HG02981 (cell line): ENCODE data around the gene NCAPD3.
A peak's percentile ranks its signal among the peaks of the same experiment; 100 is the strongest.
"Not testable (repeated sequence)": the region's sequence is repeated elsewhere in the genome, so short reads cannot be mapped to it uniquely, and the experiment has no call there.

Source experiments
- ATAC-seq: cut with Tn5 transposase; IDR thresholded peaks from one replicate; pipeline ENCODE4 v1.9.1; 2021; ENCODE audit warnings: mild to moderate bottlenecking, moderate library complexity; ENCODE audit not compliant: unreplicated experiment

NCAPD3 gene

DNA sequence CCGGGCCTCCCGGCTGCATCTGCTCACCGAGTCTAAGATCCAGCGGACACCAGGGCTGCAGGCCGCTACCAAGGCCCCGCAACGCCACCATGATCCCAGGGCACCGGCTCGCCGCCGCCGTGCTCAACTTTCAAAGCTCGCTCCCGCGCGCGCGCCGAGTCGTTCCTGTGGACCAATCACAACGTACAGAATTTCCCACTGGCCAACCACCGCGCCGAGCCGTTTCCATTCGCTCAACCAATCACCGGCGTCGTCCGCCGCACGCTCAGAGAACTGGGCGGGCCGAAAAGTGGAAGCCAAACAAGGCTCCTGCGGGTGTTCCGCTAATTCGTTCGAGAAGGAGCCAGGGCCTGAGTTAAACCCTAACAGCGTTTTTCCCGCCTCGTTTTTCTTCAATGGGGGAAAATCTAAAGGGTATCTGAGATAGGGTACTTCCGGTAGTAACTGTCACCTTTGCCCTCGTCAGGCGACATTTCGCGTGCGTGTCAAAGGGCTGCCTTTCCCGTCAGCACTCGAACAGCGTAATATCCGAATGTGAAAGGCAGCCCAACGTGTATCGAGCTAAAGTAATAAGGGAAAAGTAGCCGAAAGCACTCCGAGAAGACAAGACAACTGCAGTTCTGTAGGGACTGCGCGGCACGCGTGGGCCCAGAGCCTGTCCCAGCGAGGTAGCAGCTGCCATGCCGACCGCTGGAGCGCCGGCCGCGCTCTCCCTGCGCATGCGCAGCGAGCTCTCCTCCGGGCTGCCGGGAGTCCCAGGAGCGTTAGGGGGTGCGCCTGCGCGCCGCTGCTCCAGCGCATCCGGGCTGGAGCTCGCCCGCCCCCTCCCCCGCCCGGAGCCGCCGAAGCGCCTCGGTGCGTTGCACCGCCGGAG, at the start of gene NCAPD3, which contains the start of gene VPS26B:
Gene NCAPD3 (minus strand): TSS at position 132 of the 874 bp plus-strand sequence. CDS start 41 bp downstream, at position 91.
Gene VPS26B (plus strand): TSS at position 836 of the 874 bp plus-strand sequence. CDS start 452 bp downstream, outside the sequence.
- ATAC-seq: peak; percentile 70

GRCh38 chr11:134273317-134273712, 49.5 kb upstream of the NCAPD3 start:
- no peak for ATAC-seq

DNA sequence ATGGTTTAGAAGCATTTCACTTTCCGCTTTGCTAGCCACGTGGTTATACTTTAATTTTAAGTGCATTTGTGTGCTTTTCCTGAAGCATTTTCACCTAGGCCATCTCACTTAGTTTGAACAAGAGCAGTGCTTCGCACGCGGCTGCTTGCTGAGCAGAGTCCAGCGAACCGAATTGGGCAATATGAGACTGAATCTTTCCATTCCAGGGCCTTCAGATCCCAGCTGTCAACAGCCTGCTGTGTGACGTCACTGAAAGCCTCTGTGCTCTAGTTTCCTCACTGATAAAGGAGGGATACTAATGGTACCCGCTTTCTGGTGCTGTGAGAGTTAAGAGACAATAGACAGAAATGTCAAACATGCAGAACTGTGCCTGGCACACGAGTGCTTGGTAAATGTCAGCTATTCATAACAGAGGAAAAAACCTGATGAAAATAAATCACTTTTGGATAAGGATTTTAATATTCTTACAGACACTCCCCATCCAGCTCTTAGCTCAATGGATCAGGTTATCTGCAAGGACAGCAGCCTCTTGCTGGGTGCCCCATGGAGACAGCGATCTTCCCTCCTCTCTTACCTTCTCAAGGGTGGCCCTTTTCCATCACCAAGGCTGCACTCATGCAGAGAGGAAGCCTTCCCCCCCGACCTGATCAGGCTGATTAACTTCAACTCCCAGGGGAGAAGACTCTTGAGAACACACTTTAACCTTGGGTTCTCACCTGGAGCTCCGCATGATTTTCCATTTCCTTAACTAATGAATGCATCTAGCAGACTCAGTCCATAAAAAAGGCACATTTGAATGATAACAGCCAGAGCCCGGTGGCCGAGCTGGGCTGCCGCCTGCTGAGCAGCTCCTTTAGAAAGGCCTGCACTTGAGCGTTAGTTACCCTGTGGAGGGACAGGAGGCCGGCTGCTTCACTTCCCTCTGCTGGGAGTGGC, 48.9 kb upstream of the NCAPD3 start:
- no peak for ATAC-seq

- ATAC-seq: no peak
Observed at GRCh38 chr11:134271978-134272377, 48.2 kb upstream of the NCAPD3 start.

GRCh38 chr11:134270250-134270714, 46.5 kb upstream of the NCAPD3 start:
- ATAC-seq: no peak

- ATAC-seq: no peak
Observed at GRCh38 chr11:134267966-134268365, 44.2 kb upstream of the NCAPD3 start.

DNA sequence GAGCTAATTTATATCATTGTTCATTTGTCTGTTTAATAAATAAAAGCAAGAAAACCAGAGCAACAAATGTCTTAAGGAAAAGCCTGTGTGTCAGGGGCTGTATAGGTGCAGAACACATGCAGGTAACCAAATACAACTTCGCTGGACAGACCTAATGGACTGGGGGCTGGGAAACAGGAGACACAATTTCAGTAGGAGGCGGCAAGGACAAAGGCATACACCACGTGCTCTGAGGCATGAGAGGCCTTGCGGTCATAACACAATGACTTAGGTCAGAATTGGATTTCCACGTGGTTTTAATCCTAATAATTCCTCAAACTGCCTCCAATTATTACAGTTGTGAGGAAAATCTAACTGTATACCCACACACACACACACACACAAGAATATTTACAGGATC, 43.7 kb upstream of the NCAPD3 start:
- ATAC-seq: no peak

DNA sequence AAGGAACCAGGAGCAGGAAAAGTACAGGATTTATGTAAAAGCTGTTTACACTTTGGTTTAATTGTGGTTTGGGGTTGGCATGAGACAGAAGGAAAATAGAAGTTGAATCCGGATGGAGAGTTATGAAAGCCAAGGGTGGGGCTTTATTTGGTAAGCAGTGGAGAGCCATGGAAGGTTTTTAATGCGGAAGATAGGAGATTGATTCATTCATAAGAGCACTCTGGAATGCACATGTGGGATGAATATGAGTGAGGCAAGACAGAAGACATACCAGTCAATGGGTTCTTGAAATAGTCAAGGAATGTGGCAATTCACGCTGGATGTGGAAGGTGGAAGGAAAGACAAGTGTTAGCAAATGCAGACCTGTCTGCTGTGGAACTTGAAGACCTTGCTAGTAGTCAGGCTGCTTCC, 43.1 kb upstream of the NCAPD3 start:
- ATAC-seq: no peak

- no peak for ATAC-seq
Observed at GRCh38 chr11:134266440-134266839, 42.7 kb upstream of the NCAPD3 start.

DNA sequence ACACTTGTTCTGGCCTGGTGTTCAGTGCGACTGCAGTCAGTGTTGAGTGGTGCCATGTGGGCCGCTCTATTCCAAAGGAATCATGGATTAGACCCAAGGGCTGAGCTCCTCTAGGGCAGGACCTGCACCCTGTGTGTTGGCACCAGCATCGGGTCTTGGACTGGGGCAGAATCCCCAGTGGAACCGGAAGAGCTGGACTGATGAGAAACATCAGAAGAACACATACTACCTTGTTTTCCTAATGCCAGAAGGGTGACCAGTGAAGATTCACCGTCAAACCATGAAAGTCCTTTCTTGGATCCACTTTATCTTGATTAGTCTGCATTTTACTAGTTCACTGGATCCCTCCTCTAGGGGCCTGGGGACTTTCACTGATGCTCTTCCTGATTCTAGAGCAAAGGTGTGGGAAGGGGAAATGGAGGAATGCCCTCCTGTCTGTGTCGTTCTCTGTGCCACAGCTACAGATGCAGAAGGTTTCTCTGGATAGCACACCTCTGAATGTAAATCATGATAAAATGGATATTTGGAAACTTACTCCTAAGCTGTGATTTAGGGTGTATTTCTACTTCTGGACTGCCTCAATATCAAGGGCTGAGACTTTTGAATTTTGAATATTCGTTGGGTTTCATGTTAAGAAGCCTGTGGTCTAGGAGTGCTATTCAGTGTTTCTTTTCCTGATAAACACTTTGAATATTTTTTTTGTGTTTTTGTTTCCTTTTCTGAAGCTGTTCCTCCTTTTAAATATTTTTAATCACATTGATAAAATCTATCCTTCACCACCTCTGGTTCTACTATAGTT, 41.4 kb upstream of the NCAPD3 start:
- no peak for ATAC-seq

- no peak for ATAC-seq
Observed at GRCh38 chr11:134261626-134262488, 38.1 kb upstream of the NCAPD3 start.

DNA sequence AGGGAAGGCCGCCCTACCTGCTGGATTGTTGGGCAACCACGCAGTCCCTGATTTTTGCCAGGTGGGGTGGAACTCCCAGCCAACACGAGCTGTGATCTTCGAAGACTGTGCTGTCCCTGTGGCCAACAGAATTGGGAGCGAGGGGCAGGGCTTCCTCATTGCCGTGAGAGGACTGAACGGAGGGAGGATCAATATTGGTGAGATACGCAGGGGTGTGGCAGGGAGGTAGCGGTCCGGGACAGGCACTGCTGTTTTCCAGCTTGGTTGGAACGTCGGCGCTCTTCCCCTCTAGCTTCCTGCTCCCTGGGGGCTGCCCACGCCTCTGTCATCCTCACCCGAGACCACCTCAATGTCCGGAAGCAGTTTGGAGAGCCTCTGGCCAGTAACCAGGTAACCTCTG, 37.2 kb upstream of the NCAPD3 start:
- no peak for ATAC-seq

DNA sequence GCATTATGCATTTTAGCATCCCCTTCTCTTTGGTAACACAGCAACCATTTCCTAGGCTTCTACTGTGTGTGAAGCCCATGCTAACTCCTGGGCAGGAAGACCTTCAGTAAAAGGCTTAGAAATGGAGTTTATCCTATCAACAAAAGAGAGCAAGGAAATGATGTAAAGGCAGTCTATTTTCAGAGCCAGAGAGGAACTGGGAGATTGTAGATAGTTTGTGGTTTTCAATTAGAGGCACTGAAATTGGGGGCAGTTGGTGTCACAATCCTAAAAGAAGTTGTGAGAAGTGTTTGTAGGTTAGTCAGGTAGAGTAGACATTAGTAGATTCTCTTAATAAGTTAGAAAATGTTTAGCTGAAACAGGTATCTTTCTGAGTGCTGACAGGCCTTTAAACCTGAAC, 36.7 kb upstream of the NCAPD3 start:
- no peak for ATAC-seq

DNA sequence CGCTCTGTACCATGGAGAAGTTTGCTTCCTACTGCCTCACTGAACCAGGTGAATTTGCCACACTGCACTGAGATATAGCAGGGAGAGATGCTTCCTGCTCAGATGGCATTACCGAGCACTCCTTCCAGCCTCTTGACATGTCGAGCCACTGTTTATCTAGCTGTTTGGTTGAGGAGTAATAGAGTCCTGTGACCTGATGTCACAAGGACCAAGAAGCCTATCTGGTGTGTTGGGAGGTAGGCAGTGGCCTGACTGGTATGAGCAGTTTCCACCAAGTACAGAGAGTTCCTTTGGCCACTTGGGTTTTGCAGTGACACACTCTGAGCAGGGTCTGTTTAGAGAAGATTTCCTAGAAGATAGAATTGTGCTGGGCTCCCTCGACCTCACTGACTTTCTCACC, 34.8 kb upstream of the NCAPD3 start:
- no peak for ATAC-seq

DNA sequence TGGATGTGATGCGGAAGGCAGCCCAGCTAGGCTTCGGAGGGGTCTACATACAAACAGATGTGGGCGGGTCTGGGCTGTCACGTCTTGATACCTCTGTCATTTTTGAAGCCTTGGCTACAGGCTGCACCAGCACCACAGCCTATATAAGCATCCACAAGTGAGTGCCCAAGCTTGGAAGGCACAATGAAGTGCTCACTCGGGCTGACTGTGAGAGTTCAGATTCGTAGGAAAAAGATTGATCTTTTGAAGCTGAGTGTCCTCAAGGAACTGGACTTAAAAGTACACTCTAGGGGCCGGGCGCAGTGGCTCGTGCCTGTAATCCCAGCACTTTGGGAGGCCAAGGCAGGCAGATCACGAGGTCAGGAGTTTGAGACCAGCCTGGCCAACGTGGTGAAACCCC, 33.3 kb upstream of the NCAPD3 start:
- no peak for ATAC-seq

- not testable (repeated sequence) for ATAC-seq
Observed at GRCh38 chr11:134255184-134255561, 31.4 kb upstream of the NCAPD3 start.

- no peak for ATAC-seq
Observed at GRCh38 chr11:134254433-134255183, 30.8 kb upstream of the NCAPD3 start.

DNA sequence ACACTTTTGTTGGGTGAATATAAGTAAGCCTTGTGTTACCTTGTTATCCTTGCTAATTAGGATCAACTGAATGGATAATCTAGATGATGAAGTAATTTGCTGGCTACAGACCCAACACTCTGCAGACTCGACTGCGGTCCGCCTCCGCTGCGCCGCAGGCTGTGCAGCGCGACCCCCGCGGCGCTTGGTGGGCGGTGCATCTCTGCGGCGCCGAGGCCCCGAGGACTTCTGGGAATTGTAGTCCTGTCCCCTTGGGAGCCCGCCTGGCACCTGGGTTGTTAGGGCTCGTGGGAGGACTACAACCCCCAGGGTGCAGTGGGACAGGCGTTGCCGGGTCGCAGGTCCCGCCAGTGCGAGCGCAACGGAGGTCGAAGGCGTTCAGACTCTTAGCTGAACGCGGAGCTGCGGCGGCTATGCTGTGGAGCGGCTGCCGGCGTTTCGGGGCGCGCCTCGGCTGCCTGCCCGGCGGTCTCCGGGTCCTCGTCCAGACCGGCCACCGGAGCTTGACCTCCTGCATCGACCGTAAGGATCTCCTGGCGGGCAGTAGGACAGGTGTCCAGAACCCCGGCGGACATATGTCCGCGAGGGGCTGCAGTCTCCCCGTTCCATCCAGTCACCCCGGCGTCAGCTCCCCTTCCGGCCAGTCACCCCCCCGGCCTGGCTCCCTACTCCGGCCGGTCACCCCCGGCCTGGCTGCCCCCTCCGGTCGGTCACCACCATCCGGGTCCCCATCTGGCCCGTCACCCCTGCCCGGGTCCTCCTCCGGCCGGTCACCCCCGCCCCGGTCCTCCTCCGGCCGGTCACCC, 29.6 kb upstream of the NCAPD3 start, which contains the start of the genes ACAD8 and THYN1:
Gene ACAD8 (plus strand): TSS at position 381 of the 806 bp plus-strand sequence. CDS start 33 bp downstream, at position 414.
Gene THYN1 (minus strand): TSS at position 165 of the 806 bp plus-strand sequence. CDS start 470 bp downstream, outside the sequence.
- ATAC-seq: peak; percentile 99
